NCI-H187 treated with DMSO at 0.1 percent for 48 hours (cell line): Measurements from ENCODE around the gene NIPAL3.
A peak's percentile ranks its signal among the peaks of the same experiment; 100 is the strongest.
"Not testable (repeated sequence)": the region's sequence is repeated elsewhere in the genome, so short reads cannot be mapped to it uniquely, and the experiment has no call there.

Experiments
- DNase-seq: peaks from one replicate; lab custom pipeline; 2025; lab: John Stamatoyannopoulos, UW

The NIPAL3 gene

GRCh38 chr1:24424207-24424606, 8.6 kb downstream of the NIPAL3 start:
- no peak for DNase-seq

GRCh38 chr1:24424990-24425389, 9.4 kb downstream of the NIPAL3 start:
- no peak for DNase-seq

GRCh38 chr1:24425441-24425840, 9.8 kb downstream of the NIPAL3 start:
- DNase-seq, result no peak

GRCh38 chr1:24425922-24426321, 10.3 kb downstream of the NIPAL3 start:
- DNase-seq, result no peak

DNA sequence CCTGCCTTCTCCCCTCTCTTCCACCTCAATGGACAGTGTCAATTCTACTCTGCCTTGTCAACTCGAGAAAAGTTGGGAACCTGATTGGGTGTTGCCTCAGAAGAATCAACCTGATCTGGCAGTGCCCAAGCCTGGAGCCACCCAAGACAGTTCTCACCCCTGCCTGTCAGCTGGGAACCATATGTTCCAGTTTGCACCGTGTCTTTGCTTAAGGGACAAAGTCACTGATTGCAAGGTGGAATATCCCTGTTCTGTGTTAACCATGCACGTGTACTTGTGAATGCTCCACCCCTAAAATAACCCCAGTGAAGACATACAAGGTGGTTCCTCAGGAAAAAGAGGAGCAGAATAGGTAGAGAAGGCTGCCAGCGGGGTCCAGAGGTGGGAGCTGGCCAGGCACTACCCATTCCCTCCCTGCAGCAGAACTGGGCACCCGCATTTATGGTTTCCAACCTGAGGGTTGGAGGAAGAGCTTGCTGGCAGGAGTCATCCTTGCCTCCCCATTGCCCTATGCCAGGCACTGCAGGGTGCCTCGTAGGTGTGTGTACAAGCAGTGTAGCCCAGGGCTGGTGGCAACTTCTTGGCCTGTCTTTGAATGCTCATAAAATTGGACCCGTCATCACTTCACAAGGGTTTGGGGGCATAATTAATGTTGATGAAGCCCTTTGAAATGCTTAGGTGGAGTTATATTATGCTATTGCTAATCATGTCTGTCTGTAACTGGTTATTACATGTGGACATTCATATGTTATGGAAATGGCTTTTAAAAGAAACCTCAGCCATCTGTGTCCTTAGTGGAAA, 11.3 kb downstream of the NIPAL3 start:
- no peak for DNase-seq

DNA sequence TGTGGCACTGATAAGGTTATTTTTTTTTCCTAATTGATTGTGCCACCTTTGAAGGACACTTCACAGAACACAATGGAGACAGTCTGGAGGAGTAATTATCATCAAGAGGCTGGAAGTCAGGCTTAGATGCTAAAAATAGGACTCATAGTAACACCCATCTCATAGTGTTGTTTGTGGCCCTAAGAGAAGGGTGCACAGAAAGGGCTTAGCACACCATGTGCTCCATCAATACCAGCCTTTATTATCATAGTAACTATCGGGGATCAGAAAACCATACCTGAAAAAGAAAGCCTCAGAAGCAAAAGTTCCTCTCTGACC, 11.9 kb downstream of the NIPAL3 start:
- DNase-seq, result peak; percentile 22

GRCh38 chr1:24435782-24436365, 20.3 kb downstream of the NIPAL3 start:
- DNase-seq, result no peak

GRCh38 chr1:24437631-24438396, 22.2 kb downstream of the NIPAL3 start:
- DNase-seq, result no peak

- no peak for DNase-seq
These were observed 22.9 kb downstream of the NIPAL3 start for GRCh38 chr1:24438423-24438901.

DNA sequence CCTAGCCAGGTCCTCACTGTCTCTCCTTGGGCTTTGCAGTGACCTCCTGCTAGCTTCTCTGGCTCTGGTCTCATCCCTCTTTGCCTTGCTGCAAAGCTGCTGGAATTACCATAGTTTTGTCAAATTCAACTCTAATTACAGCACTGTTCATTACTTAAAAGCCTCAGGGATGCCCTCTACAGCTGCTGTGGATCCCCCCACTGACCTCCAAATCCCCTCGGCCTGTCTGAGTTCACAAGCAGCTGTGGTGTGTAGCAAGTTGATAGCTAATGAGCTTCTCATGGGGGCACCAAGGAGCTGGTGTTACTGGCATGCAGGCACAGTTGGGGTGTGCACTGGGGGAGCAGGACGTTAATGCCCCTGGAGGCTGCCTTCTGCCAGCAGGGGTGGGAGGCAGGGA, 24.8 kb downstream of the NIPAL3 start:
- DNase-seq, result no peak

GRCh38 chr1:24441480-24441879, 25.9 kb downstream of the NIPAL3 start:
- DNase-seq, result no peak

DNA sequence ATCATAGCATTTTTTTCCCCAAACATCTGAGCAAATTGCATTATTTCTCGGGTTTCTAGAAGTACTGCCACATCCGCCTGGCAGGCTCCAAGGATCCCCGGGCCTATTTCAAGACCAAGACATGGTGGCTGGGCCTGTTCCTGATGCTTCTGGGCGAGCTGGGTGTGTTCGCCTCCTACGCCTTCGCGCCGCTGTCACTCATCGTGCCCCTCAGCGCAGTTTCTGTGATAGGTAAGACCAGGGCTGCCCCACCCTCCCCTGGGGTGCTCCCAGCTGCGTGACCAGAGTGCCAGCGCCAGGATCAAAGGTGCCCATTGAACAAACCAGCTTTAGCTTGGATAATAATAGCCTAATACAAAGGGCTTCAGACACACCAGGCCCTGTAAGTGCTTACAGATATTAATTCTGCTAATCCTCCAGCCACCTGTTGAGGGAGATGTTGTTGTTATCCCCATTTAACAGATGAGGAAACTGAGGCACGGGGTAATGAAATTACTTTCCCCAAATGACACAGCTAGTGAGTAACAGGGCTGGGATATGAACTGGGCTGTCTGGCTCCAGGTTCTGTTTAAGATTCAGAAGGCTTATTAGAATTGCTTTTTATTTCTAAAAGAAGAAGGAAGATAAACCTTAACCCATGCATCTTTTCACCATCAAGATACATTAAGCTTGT, 26.5 kb downstream of the NIPAL3 start:
- no peak for DNase-seq

- DNase-seq, result no peak
These were observed 27.2 kb downstream of the NIPAL3 start for GRCh38 chr1:24442764-24443163.

GRCh38 chr1:24443241-24443656, 27.6 kb downstream of the NIPAL3 start:
- DNase-seq, result peak; percentile 15

DNA sequence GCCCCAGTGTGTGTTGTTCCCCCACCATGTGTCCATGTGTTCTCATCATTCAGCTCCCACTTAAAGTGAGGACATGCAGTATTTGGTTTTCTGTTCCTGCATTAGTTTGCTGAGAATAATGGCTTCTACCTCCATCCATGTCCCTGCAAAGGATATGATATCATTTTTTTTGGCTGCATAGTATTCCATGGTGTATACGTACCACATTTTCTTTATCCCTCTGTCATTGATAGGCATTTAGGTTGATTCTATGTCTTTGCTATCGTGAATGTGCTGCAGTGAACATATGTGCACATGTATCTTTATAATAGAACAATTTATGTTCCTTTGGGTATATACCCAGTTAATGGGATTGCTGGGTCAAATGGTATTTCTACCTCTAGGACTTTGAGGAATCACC, 30.8 kb downstream of the NIPAL3 start:
- DNase-seq, result not testable (repeated sequence)

- no peak for DNase-seq
These were observed 34.7 kb downstream of the NIPAL3 start for GRCh38 chr1:24450316-24450715.

DNA sequence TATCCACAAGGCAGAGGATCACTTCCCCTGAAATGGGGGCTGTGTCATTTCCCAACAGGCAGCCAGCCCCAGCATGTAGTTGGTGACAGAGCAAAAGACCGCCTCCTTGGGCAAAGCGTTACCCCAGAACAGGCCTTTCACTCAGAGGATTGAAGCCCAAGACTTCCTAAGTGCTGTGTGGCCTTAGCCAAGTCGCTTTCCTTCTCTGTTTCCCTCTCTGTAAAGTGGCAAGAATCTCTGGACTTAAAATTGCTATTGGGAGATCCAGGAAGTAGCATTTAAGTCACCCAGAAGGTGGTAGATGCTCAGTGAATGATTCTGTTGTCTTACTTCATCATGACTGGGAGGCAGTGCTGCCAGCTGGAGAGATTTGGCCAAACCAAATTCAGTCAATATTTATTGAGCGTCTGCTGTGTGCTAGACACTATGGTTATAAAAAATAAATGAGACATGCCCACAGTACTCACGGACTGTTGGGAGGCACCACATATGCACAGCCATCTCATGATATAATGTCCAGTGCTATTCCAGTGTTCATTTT, 35.3 kb downstream of the NIPAL3 start:
- DNase-seq, result no peak

DNA sequence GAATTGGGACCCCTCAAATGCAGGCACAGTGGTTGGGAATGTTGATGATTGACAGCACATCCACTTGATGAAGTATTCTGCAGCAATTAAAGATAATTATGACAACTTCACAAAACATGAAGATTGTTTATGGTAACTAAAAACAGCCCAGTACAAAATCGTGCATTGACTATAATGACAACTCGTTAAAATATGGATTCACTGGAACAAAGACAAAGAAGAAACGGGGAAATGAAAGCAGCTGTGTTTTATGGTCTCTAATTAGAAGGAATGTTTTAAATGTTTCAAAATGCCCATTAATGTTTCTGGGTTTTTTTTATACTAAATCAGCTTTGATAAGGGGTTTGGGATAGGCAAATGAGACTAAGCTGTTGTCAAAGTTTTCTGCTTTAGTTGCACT, 36.1 kb downstream of the NIPAL3 start:
- no peak for DNase-seq

DNA sequence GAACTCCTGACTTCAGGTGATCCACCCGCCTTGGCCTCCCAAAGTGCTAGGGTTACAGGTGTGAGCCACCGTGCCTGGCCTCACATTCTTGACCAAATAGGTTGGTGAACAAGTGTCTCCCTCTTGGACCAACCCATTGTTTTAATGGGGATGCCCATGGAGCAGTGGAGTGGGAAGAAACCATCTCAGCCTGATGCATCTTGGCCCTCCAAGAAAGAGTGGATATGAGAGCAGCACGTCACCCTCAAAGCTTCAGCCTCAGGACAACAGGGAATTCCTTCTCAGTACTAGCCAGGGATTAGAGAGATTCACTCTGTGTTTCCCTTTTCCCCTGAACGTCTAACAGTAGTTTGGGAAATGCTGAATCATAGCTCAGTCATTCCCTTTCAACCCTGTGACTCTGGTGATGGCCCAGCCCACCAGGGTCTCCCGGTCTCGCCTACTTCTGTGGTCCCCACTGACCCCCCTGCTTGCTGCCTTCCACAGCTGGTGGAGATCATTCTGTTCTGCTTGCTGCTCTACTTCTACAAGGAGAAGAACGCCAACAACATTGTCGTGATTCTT, 37.4 kb downstream of the NIPAL3 start:
- DNase-seq, result no peak

GRCh38 chr1:24454673-24455072, 39.1 kb downstream of the NIPAL3 start:
- no peak for DNase-seq

GRCh38 chr1:24455272-24455671, 39.7 kb downstream of the NIPAL3 start:
- DNase-seq, result no peak

- DNase-seq, result no peak
These were observed 42.3 kb downstream of the NIPAL3 start for GRCh38 chr1:24457866-24458265.
